Tibial nerve (tissue), 3 donors: ENCODE data around the gene VAMP1.

Experiments
- CTCF ChIP-seq, 5 experiments: fragments of 200-600 bp in 3 of 5; fragments of 450-650 bp in 2 of 5; sonication (generic) in 3 of 5; IDR thresholded peaks; one replicate each; pipeline ENCODE4 v1.5.1; 2016 to 2019; ENCODE audit warnings: antibody characterized with exemption in 5 of 5, mild to moderate bottlenecking in 3 of 5, moderate library complexity in 2 of 5
- POLR2A ChIP-seq, 2 donors: fragments of 450-650 bp; IDR thresholded peaks; one replicate each; pipeline ENCODE4 v1.6.1; 2017; ENCODE audit warnings: antibody characterized with exemption in 2 of 2, mild to moderate bottlenecking in 2 of 2, moderate library complexity in 2 of 2

GRCh38 chr12:6444704-6445688 is 25.5 kb downstream of the VAMP1 start, which contains the start of gene CD27:
- no peak for TF ChIP-seq CTCF (IDR thresholded peaks at IDR 0.05)
- no peak for TF ChIP-seq POLR2A (IDR thresholded peaks at IDR 0.05)
